HG02610 (cell line): ENCODE measurements around the gene F13B.
"Not testable (repeated sequence)": the region's sequence is repeated elsewhere in the genome, so short reads cannot be mapped to it uniquely, and the experiment has no call there.

Experiments used
- ATAC-seq: cut with Tn5 transposase; IDR thresholded peaks from one replicate; pipeline ENCODE4 v1.9.1; 2021; ENCODE audit warnings: mild to moderate bottlenecking, moderate library complexity; ENCODE audit not compliant: unreplicated experiment

F13B gene, protein sequence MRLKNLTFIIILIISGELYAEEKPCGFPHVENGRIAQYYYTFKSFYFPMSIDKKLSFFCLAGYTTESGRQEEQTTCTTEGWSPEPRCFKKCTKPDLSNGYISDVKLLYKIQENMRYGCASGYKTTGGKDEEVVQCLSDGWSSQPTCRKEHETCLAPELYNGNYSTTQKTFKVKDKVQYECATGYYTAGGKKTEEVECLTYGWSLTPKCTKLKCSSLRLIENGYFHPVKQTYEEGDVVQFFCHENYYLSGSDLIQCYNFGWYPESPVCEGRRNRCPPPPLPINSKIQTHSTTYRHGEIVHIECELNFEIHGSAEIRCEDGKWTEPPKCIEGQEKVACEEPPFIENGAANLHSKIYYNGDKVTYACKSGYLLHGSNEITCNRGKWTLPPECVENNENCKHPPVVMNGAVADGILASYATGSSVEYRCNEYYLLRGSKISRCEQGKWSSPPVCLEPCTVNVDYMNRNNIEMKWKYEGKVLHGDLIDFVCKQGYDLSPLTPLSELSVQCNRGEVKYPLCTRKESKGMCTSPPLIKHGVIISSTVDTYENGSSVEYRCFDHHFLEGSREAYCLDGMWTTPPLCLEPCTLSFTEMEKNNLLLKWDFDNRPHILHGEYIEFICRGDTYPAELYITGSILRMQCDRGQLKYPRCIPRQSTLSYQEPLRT

DNA sequence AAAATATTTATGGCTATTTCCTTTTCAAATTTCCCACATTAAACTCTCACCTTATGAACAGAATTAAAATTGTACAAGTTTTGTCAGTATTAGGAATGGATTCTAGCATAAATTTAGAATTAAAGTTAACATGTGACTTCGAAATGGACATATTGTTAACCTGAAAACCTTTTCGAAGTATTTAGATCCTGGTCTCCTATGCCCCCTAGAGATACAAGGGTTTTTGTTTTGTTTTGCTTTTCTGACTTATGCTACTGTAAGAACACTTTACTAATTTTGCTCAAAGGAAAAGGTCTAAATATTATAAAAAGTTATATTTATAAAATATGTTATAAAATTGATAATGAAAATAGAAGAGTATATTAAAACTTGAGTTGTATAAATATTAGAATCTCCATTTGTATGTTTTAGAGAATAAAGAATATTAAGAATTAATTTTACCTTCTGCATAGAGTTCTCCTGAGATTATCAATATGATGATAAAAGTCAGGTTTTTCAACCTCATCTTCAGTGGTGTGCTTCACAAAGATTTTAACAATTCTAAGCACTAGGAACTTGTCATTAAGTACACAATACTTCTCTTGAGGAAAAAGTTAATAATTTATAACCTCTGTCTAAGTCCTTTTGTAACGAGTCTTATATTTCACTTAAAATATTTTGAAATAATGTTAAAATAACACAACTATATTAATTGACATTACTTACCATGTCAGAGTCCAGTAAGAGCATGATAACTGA lies at the start of gene F13B:
F13B (minus strand) TSS at position 542 of the 738 bp plus-strand sequence; CDS start at position 505, 37 bp downstream.
- ATAC-seq: no peak

DNA sequence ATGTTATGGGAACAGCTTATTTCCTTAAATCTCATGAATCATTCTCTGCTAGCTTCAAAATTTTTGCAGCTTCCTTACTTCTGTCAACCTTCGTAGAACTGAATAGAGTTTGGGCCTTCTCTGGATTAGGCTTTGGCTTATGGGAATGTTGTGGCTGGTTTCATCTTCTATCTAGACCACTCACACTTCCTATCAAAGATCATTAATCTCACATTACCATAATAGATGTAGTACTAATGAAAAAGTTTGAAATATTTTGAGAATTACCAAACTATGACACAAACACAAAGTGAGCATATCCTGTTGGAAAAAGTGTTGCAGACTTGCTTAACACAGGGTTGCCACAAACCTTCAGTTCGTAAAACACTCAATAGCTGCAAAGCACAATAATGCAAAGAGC lies 49.1 kb upstream of the F13B start:
- ATAC-seq: no peak

DNA sequence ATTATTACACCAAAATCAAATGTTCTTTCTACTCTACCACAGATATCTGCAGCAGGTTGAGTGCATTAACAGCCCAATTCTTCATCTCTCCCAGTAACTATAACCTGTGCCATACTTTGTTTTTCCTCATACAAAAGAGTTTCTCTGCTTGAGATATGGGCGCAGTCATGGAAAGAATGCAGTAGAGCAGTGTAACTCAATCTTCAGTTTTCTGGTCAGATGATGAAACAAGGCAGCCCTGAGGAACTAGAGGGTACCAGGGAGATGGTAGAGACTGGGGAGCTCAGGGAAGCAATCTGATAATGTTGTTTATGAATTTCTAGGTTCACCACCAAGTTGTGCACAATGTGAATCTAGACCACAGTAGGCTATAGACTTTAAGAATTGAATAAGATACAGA lies 39.8 kb upstream of the F13B start:
- ATAC-seq: no peak

DNA sequence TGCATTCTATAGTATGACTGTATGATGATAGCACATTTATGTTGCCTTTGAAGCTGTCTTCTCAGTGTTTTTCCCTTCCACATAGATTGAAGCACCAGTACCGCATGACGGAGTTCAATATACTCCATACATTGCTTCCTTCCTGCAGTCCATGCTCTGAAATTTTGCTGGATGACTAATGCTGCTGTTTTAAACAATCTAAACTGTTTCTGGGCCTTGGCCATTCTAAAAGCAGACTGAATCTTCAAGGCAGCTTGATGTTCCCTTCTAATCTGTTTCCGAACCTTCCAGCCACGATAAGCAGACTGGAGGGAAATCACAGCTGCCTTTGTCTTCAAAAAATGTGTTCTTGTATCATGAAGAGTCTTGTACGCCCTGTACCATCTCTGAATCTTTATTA lies 36.2 kb upstream of the F13B start:
- ATAC-seq: no peak

DNA sequence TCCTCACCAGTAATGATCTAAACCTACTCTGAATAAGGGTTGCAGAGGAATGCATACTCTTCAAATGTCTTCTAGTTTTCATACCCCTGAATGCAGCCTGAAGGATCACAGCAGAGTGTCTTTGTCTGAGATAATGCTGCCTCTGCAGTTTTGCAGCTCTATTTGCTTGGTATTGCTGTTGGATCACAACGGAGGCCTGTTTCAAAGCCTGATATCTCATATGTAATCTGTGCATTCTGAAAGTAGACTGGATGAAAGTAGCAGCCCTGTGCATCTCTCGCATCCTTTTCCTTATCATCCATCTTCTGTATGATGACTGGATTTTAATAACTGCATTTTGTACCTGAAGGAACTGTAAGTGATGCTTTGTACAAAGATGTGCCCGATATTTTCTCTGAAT lies 34.9 kb upstream of the F13B start:
- no peak for ATAC-seq

DNA sequence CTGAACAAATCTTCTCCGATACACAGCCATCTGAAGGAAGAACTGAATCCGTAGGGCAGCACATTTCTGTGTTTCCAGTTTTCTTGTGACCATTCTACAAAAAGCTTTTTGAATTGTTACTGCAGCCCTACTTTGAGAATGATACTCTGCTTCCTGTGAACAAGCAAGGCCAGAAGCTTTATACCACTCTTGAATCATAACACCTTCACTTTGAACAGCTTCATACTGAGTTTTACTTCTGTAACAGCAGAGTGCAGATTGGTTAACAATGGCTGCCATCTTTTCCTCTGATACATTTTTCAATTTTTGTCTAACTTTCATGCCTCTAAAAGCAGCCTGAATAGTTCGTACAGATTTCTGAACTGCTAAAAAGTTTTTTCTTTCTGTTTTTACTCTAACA lies 33.6 kb upstream of the F13B start:
- no peak for ATAC-seq

DNA sequence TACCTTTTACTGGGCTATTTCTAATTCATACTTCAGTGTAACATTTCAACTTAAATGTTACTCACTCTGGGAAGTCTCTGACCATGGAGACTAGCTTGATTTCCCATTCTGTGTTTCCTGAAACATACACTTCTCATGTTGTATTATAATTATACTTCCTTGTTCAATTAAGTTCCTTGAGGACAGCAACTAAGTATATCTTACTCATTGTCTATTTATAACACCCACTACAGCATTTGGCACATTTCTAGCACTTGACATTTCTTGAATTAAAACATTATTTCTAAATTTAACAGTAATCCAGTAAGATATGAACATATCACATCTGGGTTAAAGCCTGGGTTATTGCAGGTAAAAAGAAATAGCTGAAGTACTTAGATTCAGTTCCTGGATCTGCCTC lies 32.4 kb upstream of the F13B start:
- no peak for ATAC-seq

DNA sequence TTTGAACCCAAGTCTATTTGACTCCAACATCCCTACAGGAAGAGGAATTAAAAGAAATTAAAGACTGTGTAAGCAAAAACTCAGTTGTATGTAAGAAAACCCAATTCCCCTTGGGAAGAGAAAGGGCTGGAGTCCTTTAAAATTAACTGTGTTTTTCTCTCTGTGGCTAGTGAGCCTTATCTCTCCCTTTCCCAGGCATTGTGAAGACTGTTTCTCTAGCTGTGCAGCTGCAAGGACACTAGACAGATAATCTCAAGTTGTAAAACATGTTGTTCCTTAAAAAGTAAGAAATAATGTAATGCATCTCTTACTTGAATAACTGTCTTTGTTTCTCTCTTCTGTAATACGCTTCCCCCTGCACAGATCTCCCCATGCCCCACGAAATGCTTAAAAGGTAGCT lies 29.9 kb upstream of the F13B start:
- ATAC-seq: not testable (repeated sequence)

DNA sequence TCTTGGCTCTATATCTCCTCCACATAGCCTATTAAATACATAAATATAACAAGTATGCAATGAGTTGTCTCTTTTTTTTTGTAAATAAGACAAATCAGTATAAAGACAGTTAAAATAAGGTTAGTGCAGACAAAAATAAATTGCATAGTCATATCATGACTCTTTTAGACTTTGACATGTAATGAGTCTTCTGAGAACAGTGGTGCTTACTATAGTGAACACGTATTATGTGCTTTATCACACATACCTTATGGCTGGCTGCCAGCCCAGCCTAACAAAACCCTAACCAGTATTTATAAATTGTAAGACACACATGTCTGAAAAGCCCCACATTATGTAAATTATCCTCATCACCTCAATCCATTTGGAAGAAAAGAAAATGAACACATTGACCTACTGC lies 29.1 kb upstream of the F13B start:
- no peak for ATAC-seq

DNA sequence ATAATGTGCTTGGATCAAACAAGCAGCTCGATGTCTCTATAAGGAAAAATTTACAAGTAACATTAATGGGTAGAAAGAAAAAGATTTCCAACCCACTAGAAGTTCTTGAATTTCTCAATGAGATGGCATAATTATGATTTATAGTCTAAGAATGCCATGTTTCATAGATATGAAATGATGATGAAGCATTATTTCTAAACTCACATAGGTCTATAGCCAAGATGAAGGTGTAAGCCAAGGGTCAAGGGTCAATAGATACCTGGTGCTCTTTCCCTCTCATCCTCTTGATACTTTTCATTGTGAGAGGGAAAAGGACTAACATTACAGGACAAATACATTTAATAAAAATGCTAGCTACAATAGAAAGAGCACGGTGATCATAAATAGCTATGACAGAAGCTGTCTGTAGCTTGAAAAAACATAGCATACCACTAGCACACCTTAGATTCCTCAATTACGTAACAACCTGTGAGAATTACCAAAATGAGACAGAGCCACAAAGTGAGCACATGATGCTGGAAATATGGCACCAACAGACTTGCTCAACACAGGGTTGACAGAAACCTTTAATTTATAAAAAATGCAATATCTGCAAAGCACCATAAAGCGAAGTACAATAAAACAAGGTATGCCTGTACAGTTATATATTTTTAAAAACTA lies 26.3 kb upstream of the F13B start:
- no peak for ATAC-seq

DNA sequence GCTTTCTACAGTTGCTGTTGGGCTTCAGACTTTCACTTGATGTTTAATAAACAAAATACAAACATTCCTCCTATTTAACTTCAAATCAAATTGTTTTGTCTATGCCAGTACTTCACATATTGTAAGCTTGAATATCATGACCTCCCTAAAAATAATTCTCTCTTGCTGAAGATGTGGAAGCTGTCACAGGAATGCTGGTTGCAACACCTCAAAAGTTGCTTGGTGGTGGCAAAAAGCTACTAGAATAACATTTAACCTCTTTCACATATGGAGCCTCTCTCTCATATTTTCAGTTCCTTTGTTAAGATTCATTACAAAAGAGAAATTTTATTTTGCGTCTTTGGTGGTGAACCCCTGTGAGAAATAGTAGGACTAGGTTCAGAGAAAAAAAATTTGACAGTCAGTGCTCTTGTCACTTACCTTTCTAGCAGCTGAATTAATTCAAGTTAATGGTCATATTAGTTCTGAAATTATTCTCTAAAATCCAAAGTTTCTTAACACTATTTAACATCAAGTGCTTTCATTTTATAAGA lies 25.5 kb upstream of the F13B start:
- ATAC-seq: no peak

DNA sequence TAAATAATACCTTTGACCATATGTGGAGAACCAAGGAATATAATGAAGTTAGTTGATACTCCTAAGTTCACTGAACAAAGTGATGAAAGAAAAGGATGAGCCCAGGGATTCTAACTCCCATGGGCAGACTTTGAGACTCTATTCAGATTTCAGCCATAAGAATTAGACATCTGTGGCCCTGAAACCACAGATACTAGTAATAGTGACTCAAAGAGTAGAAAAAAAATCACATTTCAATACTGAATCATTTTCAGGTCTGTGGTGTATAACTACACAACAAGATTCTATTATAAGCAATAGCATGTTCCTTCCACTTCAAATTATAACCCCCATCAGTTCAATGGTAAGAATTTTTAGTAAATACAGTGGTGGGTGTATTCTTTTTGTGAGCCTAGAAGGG lies 16.4 kb upstream of the F13B start:
- ATAC-seq: no peak

DNA sequence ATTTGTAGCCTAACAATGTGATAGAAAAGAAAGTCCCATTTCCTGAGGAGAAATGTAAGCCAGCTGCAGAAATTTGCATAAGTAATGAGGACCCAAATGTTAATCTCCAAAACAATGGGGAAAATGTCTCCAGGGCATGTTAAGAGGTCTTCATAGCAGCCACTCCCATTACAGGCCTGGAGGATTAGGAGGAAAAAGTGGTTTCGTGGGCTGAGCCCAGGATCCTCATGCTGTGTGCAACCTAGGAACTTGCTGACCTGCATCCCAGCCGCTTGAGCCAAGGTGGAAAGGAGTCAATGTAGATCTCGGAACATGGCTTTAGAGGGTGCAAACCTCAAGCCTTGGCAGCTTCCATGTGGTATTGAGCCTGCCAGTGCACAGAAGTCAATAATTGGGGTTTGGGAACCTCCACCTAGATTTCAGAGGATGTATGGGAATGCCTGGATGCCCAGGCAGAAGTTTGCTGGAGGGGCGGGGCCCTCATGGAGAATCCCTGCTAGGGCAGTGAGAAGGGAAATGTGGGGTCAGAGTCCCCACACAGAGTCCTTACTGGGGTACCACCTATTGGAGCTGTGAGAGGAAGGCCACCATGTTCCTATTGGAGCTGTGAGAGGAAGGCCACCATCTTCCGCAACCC lies 14.2 kb upstream of the F13B start:
- ATAC-seq: no peak

DNA sequence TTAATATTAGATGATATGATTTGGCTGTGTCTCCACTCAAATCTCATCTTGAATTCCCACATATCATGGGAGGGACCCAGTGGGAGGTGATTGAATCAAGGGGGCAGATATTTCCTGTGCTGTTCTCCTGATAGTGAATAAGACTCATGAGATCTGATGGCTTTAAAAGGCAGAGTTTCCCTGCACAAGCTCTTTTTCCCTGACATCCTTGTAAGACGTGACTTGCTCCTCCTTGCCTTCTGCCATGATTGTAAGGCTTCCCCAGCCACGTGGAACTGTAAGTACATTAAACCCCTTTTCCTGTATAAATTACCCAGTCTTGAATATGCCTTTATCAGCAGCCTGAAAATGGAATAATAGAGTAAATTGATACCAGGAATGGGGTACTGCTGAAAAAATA lies 13.3 kb upstream of the F13B start:
- no peak for ATAC-seq

DNA sequence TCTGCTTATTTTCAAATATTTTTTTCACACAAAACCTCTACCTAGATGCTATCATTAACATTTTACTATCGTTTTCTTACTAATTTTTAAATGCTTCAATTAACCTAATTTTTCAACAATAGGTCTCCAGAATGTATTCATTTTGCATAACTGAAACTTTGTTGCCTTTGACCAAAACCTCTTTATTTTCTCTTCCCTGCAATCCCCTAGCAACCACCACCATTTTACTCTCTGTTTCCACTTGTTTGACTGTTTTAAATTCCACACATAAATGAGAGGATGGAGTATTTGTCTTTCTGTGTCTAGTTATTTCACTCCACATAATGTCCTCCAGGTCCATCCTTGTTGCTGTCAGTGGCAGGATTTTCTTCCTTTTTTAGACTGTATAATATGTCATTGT lies 9.5 kb upstream of the F13B start:
- no peak for ATAC-seq

DNA sequence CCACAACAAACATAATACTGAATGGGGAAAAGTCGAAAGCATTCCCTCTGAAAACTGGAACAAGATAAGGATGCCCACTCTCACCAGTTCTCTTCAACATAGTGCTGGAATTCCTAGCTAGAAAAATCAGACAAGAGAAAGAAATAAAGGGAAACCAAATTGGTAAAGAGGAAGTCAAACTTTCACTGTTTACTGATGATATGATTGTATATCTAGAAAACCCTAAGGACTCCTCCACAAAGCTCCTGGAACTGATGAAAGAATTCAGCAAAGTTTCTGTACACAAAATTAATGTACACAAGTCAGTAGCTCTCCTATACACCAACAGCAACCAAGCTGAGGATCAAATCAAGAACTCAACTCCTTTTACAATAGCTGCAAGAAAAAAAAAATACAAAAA lies 6.9 kb upstream of the F13B start:
- ATAC-seq: no peak

DNA sequence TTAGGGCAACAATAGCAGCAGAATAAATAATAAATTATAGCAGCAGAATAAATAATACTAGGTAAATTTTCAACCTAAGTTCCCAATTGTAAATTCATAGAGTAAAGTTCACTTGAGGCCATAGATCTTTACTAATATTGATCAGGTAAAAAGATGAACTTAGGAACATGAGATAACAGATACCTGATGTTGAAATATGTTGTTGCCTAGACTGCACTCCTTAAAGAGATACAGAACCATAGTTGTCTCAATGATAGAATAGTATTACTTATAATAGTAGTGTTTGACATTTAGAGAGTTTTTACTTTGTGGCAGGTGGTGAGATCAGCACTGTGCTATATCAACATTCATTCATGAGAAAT lies 378 bp upstream of the F13B start:
- no peak for ATAC-seq

DNA sequence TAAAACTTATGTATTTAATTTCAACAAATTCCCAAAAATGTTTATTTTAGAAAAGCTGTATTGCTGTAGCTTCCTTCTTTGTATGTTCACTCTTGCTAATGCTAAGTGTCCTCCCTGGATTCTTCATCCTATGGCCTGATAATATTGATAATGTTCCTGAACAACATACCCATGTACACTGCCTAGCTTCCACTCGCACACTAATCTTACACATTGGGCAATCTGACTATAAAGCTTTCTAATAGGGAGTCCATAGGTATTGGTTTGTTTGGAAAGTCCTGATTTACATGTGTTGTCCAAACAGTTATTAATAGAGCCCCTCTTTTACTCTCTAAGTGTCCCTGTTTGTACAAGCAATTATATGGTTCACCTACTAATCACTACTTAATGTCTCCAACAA lies 783 bp downstream of the F13B start:
- ATAC-seq: no peak

DNA sequence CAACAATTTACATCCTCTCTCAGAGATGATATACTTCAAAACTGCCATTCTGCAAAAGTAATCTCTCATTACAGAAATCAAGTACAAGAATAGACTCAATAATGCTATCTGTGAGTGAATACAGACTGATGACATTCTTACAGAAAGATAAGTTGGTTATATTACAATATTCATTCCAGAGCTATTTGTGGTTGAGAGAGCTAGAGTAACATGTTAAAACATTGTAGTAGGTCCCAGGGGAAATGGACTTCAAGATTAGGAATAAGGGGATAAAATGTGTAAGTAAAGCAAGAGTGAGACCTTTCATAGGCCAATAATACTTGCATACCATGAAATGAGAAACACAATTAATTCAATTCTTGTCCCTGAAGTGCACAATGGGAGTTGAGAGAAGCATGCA lies 1.5 kb downstream of the F13B start:
- ATAC-seq: no peak

DNA sequence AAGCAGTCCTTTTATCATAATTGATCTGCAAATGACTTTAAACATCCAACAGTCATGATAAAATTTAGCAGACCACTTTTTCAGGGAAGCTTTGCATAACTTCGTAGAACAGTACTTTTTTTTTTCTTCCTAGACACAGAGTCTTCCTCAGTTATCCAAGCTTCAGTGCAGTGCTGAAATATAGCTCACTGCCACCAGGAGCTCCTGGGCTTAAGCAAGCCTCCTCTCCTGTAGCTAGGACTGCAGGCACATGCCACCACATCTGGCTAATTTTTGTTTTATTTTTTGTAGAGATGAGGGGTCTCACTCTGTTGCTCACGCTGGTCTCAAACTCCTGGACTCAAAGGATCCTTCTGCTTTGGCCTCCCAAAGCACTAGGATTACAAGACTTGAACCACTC lies 3.8 kb downstream of the F13B start:
- ATAC-seq: peak; percentile 34

DNA sequence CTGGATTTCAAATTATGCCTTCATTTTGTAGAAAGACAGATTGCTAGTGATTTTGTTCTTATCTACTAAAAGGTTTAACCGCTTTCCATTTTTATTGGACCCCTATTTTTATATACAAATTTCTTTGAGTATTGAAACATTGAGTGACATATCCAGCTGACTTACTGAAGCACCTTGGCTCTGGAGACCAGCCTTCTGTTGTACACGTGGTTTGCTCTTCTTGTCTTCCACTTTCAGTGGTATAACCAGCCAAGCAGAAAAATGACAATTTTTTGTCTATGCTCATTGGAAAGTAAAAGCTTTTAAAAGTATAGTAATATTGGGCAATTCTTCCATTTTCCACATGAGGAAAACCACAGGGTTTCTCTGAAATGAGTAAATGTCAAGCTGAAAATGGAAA lies 4.4 kb downstream of the F13B start:
- ATAC-seq: peak; percentile 90
